Measurements from ENCODE around the gene BRSK2.

BRSK2 gene

DNA sequence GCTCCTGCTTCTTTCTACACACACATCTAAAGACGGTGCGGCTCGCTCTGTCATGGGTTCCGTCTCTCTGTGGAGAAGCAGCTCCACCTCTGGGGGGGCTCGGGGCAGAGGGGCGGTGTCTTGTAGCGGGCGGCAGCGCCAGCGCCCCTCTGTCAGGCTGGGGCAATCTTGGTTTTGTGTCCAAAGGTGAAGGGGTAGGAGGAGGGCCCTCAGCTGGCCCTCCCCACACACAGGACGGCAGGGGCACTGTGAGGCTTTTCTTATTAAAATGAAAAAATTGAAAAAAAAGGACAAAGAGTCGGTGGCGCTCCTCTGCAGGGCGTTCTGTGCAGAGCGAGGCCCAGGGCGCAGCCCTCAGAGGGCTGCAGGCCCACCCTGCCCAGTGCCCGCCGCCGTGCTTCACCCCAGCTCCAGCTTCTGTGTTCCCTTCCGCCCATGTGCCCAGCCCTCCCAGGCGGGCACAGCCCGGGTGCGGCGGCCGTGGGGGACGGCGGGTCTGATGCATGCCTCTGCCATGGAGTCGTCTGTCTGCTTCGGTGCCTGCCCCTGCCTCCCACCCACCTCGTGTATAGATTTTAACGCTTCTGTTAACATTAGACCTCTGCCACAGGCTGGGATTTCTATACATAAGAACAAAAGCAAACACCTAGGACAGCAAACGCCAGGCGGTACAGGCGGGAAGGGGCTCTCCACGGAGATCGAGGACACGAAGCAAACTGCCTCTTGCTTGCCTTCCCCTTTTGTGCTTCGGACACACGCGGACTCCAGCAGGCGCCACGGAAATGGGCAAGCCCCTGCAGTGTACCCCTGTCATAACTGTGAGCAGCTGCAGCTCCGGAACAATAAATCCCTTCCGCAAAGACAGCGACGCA lies 72.3 kb downstream of the BRSK2 start:
- DNase-seq = no peak
- TF ChIP-seq POLR2A (IDR thresholded peaks at IDR 0.05; ENCODE audit: low read length) (no peak), GATA1 (IDR thresholded peaks at IDR 0.05; ENCODE audit: low read depth, low read length) (no peak)

DNA sequence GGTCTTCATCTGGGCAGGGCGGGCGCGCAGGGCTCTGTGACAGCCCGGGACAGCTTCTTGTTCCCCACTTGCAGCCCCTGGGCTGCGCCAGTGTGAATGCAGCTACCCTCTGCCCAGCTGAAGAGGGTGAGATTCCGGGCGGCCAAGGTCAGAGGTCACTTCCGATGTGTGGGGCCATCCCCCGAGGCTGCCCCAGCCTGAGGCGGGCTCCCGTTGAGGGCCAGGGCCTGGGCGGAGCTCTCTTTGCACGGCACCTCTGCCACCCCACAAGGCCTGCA lies 72.9 kb downstream of the BRSK2 start:
- no peak for DNase-seq
- TF ChIP-seq GATA1 (IDR thresholded peaks at IDR 0.05; ENCODE audit: low read depth, low read length) = no peak
- no peak for TF ChIP-seq POLR2A (IDR thresholded peaks at IDR 0.05; ENCODE audit: low read length)

DNA sequence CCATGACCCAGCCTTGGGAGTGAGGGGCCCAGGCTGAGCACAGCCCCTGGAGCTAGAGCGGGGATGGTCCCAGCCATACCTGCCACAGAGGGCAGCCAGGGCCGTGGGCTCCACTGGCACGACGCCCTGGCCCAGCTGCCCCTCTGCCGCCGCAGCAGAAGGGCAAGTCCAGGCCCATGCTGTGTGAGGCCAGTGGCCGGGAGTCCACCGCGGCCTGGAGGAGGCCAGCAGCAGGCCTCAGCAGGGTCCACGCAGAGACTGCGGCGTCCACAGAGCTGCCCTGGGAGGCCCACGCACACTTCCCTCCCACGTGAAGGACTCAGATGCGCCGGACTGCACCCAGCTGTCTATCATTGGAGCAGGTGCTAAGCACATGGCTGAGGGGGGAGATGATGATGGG lies 73.3 kb downstream of the BRSK2 start:
- DNase-seq = no peak
- TF ChIP-seq POLR2A (IDR thresholded peaks at IDR 0.05; ENCODE audit: low read length) (no peak), GATA1 (IDR thresholded peaks at IDR 0.05; ENCODE audit: low read depth, low read length) (no peak)

DNA sequence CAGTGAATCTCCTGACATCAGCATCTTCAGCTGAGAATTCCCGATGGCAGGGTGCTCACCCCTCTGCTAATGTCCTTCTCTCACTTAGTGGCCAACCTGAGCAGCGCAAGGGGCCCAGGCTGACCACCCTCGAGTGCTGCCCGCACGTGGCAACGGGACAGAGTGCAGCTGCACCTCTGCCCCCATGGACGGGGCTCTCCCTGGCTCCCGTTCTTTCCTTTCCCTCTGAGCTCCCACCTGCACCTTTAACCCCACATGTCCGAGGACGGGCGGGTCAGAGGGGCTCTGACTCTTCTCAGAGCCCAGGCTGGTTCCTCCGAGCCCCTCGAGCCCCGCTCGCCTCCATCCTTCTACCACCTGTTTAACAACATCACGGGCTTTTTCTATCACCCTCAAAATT lies 77.0 kb downstream of the BRSK2 start:
- TF ChIP-seq GATA1 (IDR thresholded peaks at IDR 0.05; ENCODE audit: low read depth, low read length) (no peak), POLR2A (IDR thresholded peaks at IDR 0.05; ENCODE audit: low read length) (no peak)
- no peak for DNase-seq

DNA sequence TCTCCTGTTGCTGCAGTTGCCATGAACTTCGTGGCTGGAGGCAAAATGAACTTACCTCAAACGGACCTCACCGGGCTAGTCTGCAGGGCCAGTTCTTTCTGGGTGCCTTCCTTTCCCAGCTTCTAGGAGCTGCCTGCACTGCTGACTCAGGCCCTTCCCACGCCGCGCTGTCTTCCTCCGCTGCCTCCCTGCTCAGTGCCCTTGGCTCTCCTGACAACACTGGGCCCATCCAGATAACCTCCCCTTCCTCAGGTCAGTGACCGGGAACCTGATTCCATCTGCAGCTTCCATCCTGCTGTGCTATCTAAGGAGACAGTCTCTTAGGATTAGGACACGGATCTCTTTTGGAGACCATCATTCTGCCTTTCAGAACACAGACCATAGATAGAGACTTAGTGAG lies 77.5 kb downstream of the BRSK2 start:
- DNase-seq = no peak
- no peak for TF ChIP-seq POLR2A (IDR thresholded peaks at IDR 0.05; ENCODE audit: low read length)
- no peak for TF ChIP-seq GATA1 (IDR thresholded peaks at IDR 0.05; ENCODE audit: low read depth, low read length)

- no peak for DNase-seq
- TF ChIP-seq GATA1 (IDR thresholded peaks at IDR 0.05; ENCODE audit: low read depth, low read length) = no peak
- no peak for TF ChIP-seq POLR2A (IDR thresholded peaks at IDR 0.05; ENCODE audit: low read length)
Measured at GRCh38 chr11:1468002-1468401, 78.3 kb downstream of the BRSK2 start.

GRCh38 chr11:1468473-1469066 lies 78.8 kb downstream of the BRSK2 start:
- no peak for DNase-seq
- TF ChIP-seq GATA1 (IDR thresholded peaks at IDR 0.05; ENCODE audit: low read depth, low read length) = no peak
- TF ChIP-seq POLR2A (IDR thresholded peaks at IDR 0.05; ENCODE audit: low read length) = no peak

DNA sequence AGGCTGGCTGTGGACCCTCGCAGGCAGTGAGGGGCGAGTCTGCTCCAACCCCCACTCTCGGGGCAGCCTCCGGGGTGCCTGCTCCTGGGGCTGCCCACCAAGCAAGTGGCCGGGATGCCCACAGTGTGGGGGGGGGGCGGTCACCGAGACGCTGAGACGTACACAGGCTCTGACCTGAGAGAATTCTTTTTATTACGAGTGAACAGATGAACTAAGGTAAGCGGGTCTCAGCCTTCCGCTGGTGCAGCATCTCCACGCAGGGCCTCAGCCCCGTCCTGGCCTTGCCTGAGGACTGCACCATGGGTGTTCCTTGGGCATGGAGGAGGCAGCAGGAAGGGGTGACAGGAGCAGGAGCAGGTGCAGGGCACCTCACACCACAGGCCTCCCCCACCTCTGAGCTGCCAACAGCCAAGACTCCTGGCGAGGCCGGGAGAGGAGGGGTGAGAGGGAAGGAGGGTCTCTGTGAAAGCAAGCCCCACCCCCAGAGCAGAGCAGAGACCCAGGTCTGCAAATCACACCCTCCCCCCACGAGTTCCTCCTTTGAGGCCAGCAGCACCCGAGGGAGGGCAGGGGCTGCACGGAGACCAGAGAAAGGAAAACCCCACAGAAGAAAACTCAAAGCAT lies 79.7 kb downstream of the BRSK2 start:
- no peak for TF ChIP-seq GATA1 (IDR thresholded peaks at IDR 0.05; ENCODE audit: low read depth, low read length)
- no peak for TF ChIP-seq POLR2A (IDR thresholded peaks at IDR 0.05; ENCODE audit: low read length)
- no peak for DNase-seq

DNA sequence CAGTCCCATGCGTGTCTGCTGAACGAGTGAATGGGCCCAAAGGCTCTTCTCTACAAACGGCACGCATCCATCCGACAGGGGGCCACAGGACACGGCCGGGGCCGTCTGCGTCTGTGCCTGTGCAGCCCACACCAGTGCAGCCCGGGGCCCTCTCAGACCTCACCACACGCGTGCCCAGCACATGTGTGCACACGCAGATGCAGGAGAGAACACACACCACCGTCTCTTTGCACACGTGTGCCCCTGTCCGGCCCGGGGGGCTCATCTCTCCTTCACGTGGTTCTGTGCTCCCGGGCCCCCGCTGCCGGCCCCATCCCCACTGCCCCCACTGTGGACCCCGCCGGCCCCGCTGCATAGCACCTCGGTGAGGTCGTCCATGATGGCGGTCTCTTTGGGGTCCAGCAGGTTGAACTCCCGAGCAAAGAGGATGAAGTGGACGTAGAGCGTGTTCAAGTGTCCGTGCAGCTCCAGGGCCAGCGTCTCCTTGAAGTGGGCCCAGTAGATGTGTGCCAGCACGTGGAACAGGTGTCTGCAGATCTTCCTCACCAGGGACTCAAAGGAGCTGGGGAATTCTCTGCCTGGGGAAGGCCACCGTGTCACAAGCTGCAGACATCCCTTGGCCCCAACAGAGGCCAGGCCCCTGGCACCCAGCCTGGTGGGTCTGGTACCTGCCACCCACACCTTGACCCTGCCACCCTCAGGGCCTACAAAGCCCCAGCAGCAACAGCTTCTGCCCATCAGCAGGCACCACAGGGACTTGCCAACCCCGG lies 80.4 kb downstream of the BRSK2 start:
- DNase-seq = no peak
- no peak for TF ChIP-seq POLR2A (IDR thresholded peaks at IDR 0.05; ENCODE audit: low read length)
- TF ChIP-seq GATA1 (IDR thresholded peaks at IDR 0.05; ENCODE audit: low read depth, low read length) = no peak

GRCh38 chr11:1470681-1471611 lies 81.2 kb downstream of the BRSK2 start:
- TF ChIP-seq GATA1 (IDR thresholded peaks at IDR 0.05; ENCODE audit: low read depth, low read length) = no peak
- TF ChIP-seq POLR2A (IDR thresholded peaks at IDR 0.05; ENCODE audit: low read length) = no peak
- DNase-seq = no peak

GRCh38 chr11:1471736-1472135 lies 82.0 kb downstream of the BRSK2 start:
- no peak for DNase-seq
- TF ChIP-seq GATA1 (IDR thresholded peaks at IDR 0.05; ENCODE audit: low read depth, low read length) = no peak
- no peak for TF ChIP-seq POLR2A (IDR thresholded peaks at IDR 0.05; ENCODE audit: low read length)

GRCh38 chr11:1472180-1473005 lies 82.7 kb downstream of the BRSK2 start:
- no peak for DNase-seq
- no peak for TF ChIP-seq GATA1 (IDR thresholded peaks at IDR 0.05; ENCODE audit: low read depth, low read length)
- no peak for TF ChIP-seq POLR2A (IDR thresholded peaks at IDR 0.05; ENCODE audit: low read length)

All from erythroblast (primary cell).